HEK293 (cell line): ENCODE measurements around the gene SMARCD2.

ENCODE experiments used
- CTCF ChIA-PET: fragments of 350-600 bp; formaldehyde crosslinking; extraction: SDS; loops from one replicate; lab custom pipeline; 2021; ENCODE audit warnings: antibody characterized with exemption; lab: Yijun Ruan, JAX
- POLR2A ChIA-PET: fragments of 300-600 bp; formaldehyde crosslinking; extraction: SDS; loops from one replicate; lab custom pipeline; 2020; ENCODE audit warnings: antibody characterized with exemption, inconsistent platforms; lab: Yijun Ruan, JAX
- H3K27ac ChIP-seq: fragments of 200-500 bp; sonication (Bioruptor generic); 2 replicates; pipeline ENCODE4 v1.5.1; 2014; ENCODE audit warnings: low read depth, low read length, control low read depth, inconsistent platforms; ENCODE audit errors: extremely low read depth
- H3K36me3 ChIP-seq, 2 experiments: fragments of 200-500 bp in 1 of 2; sonication (Bioruptor generic) in 1 of 2; 1 replicate in 1 of 2; 2 replicates in 1 of 2; pipeline ENCODE4 v1.5.1; 2014 to 2017; ENCODE audit warnings: inconsistent platforms in 2 of 2, low read length in 2 of 2; ENCODE audit not compliant: control insufficient read depth in 2 of 2, insufficient read depth in 1 of 2
- H3K4me1 ChIP-seq: fragments of 200-500 bp; sonication (Bioruptor generic); 2 replicates; pipeline ENCODE4 v1.5.1; 2014; ENCODE audit warnings: mild to moderate bottlenecking, low read length, inconsistent platforms; ENCODE audit not compliant: control insufficient read depth, insufficient read depth
- H3K4me3 ChIP-seq: 2 replicates; pipeline ENCODE4 v1.5.1; 2011; ENCODE audit warnings: low read depth, mild to moderate bottlenecking, control low read depth, low read length, moderate library complexity
- H3K9me3 ChIP-seq: fragments of 200-500 bp; sonication (Bioruptor generic); 2 replicates; pipeline ENCODE4 v1.5.1; 2014; ENCODE audit warnings: low read depth, low read length, inconsistent platforms; ENCODE audit not compliant: control insufficient read depth, insufficient read depth
- GLIS1 ChIP-seq: fragments of 450-650 bp; formaldehyde crosslinking; IDR thresholded peaks from 2 replicates; pipeline ENCODE4 v1.5.1; 2016; ENCODE audit warnings: missing biosample characterization, missing genetic modification characterization
- KLF1 ChIP-seq: fragments of 450-650 bp; formaldehyde crosslinking; IDR thresholded peaks from 2 replicates; pipeline ENCODE4 v1.5.1; 2016; ENCODE audit warnings: missing biosample characterization, missing genetic modification characterization
- KLF9 ChIP-seq: fragments of 450-650 bp; formaldehyde crosslinking; IDR thresholded peaks from 2 replicates; pipeline ENCODE4 v1.5.1; 2016; ENCODE audit warnings: missing biosample characterization, missing genetic modification characterization, low read depth
- OSR2 ChIP-seq: fragments of 450-650 bp; formaldehyde crosslinking; IDR thresholded peaks from 2 replicates; pipeline ENCODE4 v1.5.1; 2016; ENCODE audit warnings: missing biosample characterization, missing genetic modification characterization
- PRDM1 ChIP-seq: fragments of 450-650 bp; formaldehyde crosslinking; IDR thresholded peaks from 2 replicates; pipeline ENCODE4; 2016; ENCODE audit warnings: missing biosample characterization, missing genetic modification characterization
- SP3 ChIP-seq: fragments of 450-650 bp; formaldehyde crosslinking; IDR thresholded peaks from 2 replicates; pipeline ENCODE4 v1.5.1; 2016; ENCODE audit warnings: missing biosample characterization, missing genetic modification characterization
- ZBTB17 ChIP-seq: fragments of 450-650 bp; formaldehyde crosslinking; IDR thresholded peaks from 2 replicates; pipeline ENCODE4 v1.5.1; 2016; ENCODE audit warnings: missing biosample characterization, missing genetic modification characterization
- ZFP3 ChIP-seq: fragments of 450-650 bp; formaldehyde crosslinking; IDR thresholded peaks from 2 replicates; pipeline ENCODE4 v1.5.1; 2016; ENCODE audit warnings: low read depth, missing biosample characterization, missing genetic modification characterization
- ZFP41 ChIP-seq: fragments of 450-650 bp; formaldehyde crosslinking; IDR thresholded peaks from 2 replicates; pipeline ENCODE4 v1.5.1; 2016; ENCODE audit warnings: missing biosample characterization, missing genetic modification characterization, borderline replicate concordance
- ZNF146 ChIP-seq: fragments of 450-650 bp; formaldehyde crosslinking; IDR thresholded peaks from 2 replicates; pipeline ENCODE4 v1.5.1; 2016; ENCODE audit warnings: missing biosample characterization, missing genetic modification characterization
- ZNF335 ChIP-seq: fragments of 450-650 bp; formaldehyde crosslinking; conservative IDR thresholded peaks from 2 replicates; pipeline ENCODE4 v1.5.1; 2016; ENCODE audit warnings: missing biosample characterization, missing genetic modification characterization
- ZNF366 ChIP-seq: fragments of 450-650 bp; formaldehyde crosslinking; conservative IDR thresholded peaks from 2 replicates; pipeline ENCODE4 v1.5.1; 2016; ENCODE audit warnings: missing biosample characterization, missing genetic modification characterization
- ZNF416 ChIP-seq: fragments of 450-650 bp; formaldehyde crosslinking; IDR thresholded peaks from 2 replicates; pipeline ENCODE4 v1.5.1; 2016; ENCODE audit warnings: missing biosample characterization, missing genetic modification characterization
- ZNF423 ChIP-seq: fragments of 450-650 bp; formaldehyde crosslinking; IDR thresholded peaks from 2 replicates; pipeline ENCODE4 v1.5.1; 2016; ENCODE audit warnings: missing biosample characterization, missing genetic modification characterization
- ZNF473 ChIP-seq: fragments of 450-650 bp; formaldehyde crosslinking; IDR thresholded peaks from 2 replicates; pipeline ENCODE4 v1.5.1; 2017; ENCODE audit warnings: missing biosample characterization, missing genetic modification characterization
- ZNF48 ChIP-seq: fragments of 450-650 bp; formaldehyde crosslinking; IDR thresholded peaks from 2 replicates; pipeline ENCODE4 v1.5.1; 2016; ENCODE audit warnings: missing biosample characterization, missing genetic modification characterization
- ZNF600 ChIP-seq: fragments of 450-650 bp; formaldehyde crosslinking; IDR thresholded peaks from 2 replicates; pipeline ENCODE4 v1.5.1; 2016; ENCODE audit warnings: missing biosample characterization, missing genetic modification characterization
- ZNF621 ChIP-seq: fragments of 450-650 bp; formaldehyde crosslinking; IDR thresholded peaks from 2 replicates; pipeline ENCODE4 v1.5.1; 2017; ENCODE audit warnings: missing biosample characterization, missing genetic modification characterization
- ZNF664 ChIP-seq: fragments of 450-650 bp; formaldehyde crosslinking; IDR thresholded peaks from 2 replicates; pipeline ENCODE4 v1.5.1; 2016; ENCODE audit warnings: missing biosample characterization, missing genetic modification characterization
- ZNF670 ChIP-seq: fragments of 450-650 bp; formaldehyde crosslinking; IDR thresholded peaks from 2 replicates; pipeline ENCODE4 v1.5.1; 2016; ENCODE audit warnings: missing biosample characterization, missing genetic modification characterization, low read depth
- ZNF76 ChIP-seq: fragments of 450-650 bp; formaldehyde crosslinking; IDR thresholded peaks from 2 replicates; pipeline ENCODE4; 2016; ENCODE audit warnings: low read depth, missing biosample characterization, missing genetic modification characterization, borderline replicate concordance
- ZNF768 ChIP-seq: fragments of 450-650 bp; formaldehyde crosslinking; IDR thresholded peaks from 2 replicates; pipeline ENCODE4 v1.5.1; 2018; ENCODE audit warnings: missing biosample characterization, mild to moderate bottlenecking, missing genetic modification characterization
- ZNF792 ChIP-seq: fragments of 450-650 bp; formaldehyde crosslinking; IDR thresholded peaks from 2 replicates; pipeline ENCODE4 v1.5.1; 2016; ENCODE audit warnings: missing biosample characterization, missing genetic modification characterization
- ZNF843 ChIP-seq: fragments of 450-650 bp; formaldehyde crosslinking; IDR thresholded peaks from 2 replicates; pipeline ENCODE4 v1.5.1; 2016; ENCODE audit warnings: missing biosample characterization, missing genetic modification characterization
- ZXDB ChIP-seq: fragments of 450-650 bp; formaldehyde crosslinking; IDR thresholded peaks from 2 replicates; pipeline ENCODE4 v1.5.1; 2016; ENCODE audit warnings: missing biosample characterization, missing genetic modification characterization
- TF ChIP-seq, protein P1 (sequence below): sonication (generic); formaldehyde crosslinking; IDR thresholded peaks from 2 replicates; pipeline ENCODE4 v1.8.1; 2022; ENCODE audit warnings: mild to moderate bottlenecking, moderate library complexity, missing genetic modification reagents
- TF ChIP-seq, protein P2 (sequence below): fragments of 450-650 bp; formaldehyde crosslinking; IDR thresholded peaks from 2 replicates; pipeline ENCODE4 v1.5.1; 2016; ENCODE audit warnings: missing biosample characterization, missing genetic modification characterization
- TF ChIP-seq, protein P3 (sequence below): fragments of 450-650 bp; formaldehyde crosslinking; IDR thresholded peaks from 2 replicates; pipeline ENCODE4 v1.5.1; 2016; ENCODE audit warnings: missing biosample characterization, missing genetic modification characterization
- TF ChIP-seq, protein P4 (sequence below): fragments of 450-650 bp; formaldehyde crosslinking; IDR thresholded peaks from 2 replicates; pipeline ENCODE4 v1.5.1; 2016; ENCODE audit warnings: missing biosample characterization, missing genetic modification characterization, borderline replicate concordance

The SMARCD2 gene

DNA sequence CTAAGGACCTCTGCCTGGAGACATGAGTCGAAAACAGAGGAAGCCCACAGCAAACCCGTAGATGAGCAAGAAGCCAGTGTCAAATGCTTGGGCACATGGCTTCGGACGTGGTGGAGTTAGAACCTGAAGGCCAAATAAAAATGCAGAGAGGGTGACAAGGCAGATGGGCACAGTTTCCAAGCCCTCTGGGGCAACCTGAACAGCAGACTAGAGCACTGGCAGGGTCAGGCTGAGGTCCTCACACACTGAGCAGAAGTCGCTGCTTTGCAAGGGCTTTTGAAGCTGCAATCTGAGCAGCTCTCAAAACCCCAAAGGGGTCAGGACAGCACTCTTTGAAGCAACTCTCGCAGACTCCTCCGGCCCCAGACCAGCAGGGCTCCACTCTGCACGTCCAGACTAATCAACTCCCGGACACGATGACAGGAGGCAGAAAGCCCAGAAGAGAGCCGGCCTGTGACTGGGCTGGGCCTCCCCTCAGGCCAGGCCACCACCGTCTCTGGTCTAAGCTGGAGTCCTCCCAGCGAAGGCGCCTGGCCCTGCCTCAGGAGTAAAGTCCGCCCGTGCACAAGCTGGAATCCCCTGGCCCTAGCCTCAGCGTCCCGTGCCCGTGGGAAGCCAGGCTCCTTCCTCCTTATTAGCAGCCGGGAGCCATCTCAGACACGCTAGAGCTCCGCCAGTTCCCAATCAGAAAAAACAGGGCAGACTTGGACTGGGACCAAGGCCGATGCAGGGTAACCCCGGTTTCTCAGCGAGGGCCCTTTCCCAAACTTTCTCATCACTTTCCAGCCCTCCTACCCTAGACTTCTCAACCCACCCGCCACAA lies 924 bp downstream of the SMARCD2 start:
- peak overlapping the region; percentile 97 for H3K27ac ChIP-seq
- no peaks in the 10 kb centered on the region for H3K9me3 ChIP-seq
- H3K36me3 ChIP-seq: peaks cover 6 to 20% of the 10 kb centered on the region in 2 experiments
- POLR2A ChIA-PET: interaction anchor here (0.6 to 6.5 kb wide), 4 partner anchors 12 to 99 kb away, joined by 3 to 65 read pairs (median 8); partner anchors contain the start of genes CCDC47, DDX42, FTSJ3 and PSMC5
- H3K4me3 ChIP-seq: peak overlapping the region; percentile 93
- CTCF ChIA-PET: interaction anchor here (0.7 to 1.8 kb wide), 4 partner anchors 9 to 144 kb away, joined by 3 to 7 read pairs (median 4); no protein-coding TSS in a partner anchor
- H3K4me1 ChIP-seq: peaks cover 20% of the 10 kb centered on the region
- TF ChIP-seq ZNF664 (tag by site-specific recombination) (no peak), ZNF48 (tag by site-specific recombination) (no peak), PRDM1 (peak; percentile 91), ZNF670 (no peak), ZNF600 (tag by site-specific recombination) (peak; percentile 57), ZNF768 (tag by site-specific recombination) (peak; percentile 27; the same call in 1 of the 2 replicates), ZNF843 (tag by site-specific recombination) (0 out of 2 replicates have a peak, but pooled peaks have one; percentile 13), ZNF366 (tag by site-specific recombination) (no peak), SP3 (tag by site-specific recombination) (no peak), ZXDB (peak; percentile 31; the same call in 1 of the 2 replicates), ZNF416 (tag by site-specific recombination) (no peak), ZFP3 (tag by site-specific recombination) (no peak), GLIS1 (tag by site-specific recombination) (no peak), ZNF423 (tag by site-specific recombination) (no peak), ZNF335 (peak; percentile 59), ZNF621 (tag by site-specific recombination) (no peak), KLF1 (tag by site-specific recombination) (no peak), ZNF473 (no peak), ZNF76 (tag by site-specific recombination) (peak; percentile 23), ZFP41 (tag by site-specific recombination) (no peak), KLF9 (tag by site-specific recombination) (0 out of 2 replicates have a peak, but pooled peaks have one; percentile 9), ZNF146 (tag by site-specific recombination) (no peak), ZNF792 (peak; percentile 71; the same call in 1 of the 2 replicates), ZBTB17 (tag by site-specific recombination) (peak; percentile 89), OSR2 (no peak)
- TF ChIP-seq, protein P1, sequence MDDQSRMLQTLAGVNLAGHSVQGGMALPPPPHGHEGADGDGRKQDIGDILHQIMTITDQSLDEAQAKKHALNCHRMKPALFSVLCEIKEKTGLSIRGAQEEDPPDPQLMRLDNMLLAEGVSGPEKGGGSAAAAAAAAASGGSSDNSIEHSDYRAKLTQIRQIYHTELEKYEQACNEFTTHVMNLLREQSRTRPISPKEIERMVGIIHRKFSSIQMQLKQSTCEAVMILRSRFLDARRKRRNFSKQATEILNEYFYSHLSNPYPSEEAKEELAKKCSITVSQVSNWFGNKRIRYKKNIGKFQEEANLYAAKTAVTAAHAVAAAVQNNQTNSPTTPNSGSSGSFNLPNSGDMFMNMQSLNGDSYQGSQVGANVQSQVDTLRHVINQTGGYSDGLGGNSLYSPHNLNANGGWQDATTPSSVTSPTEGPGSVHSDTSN (CRISPR knock-in tag): no peak
- TF ChIP-seq, protein P2, sequence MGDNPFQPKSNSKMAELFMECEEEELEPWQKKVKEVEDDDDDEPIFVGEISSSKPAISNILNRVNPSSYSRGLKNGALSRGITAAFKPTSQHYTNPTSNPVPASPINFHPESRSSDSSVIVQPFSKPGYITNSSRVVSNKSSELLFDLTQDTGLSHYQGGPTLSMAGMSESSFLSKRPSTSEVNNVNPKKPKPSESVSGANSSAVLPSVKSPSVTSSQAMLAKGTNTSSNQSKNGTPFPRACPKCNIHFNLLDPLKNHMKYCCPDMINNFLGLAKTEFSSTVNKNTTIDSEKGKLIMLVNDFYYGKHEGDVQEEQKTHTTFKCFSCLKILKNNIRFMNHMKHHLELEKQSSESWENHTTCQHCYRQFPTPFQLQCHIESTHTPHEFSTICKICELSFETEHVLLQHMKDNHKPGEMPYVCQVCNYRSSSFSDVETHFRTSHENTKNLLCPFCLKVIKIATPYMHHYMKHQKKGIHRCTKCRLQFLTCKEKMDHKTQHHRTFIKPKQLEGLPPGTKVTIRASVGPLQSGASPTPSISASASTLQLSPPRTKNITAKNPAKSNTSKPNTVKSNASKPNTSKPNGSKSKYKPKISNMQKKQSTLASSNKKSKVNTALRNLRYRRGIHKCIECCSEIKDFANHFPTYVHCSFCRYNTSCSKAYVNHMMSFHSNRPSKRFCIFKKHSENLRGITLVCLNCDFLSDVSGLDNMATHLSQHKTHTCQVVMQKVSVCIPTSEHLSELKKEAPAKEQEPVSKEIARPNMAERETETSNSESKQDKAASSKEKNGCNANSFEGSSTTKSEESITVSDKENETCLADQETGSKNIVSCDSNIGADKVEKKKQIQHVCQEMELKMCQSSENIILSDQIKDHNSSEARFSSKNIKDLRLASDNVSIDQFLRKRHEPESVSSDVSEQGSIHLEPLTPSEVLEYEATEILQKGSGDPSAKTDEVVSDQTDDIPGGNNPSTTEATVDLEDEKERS: no peak
- TF ChIP-seq, protein P3, sequence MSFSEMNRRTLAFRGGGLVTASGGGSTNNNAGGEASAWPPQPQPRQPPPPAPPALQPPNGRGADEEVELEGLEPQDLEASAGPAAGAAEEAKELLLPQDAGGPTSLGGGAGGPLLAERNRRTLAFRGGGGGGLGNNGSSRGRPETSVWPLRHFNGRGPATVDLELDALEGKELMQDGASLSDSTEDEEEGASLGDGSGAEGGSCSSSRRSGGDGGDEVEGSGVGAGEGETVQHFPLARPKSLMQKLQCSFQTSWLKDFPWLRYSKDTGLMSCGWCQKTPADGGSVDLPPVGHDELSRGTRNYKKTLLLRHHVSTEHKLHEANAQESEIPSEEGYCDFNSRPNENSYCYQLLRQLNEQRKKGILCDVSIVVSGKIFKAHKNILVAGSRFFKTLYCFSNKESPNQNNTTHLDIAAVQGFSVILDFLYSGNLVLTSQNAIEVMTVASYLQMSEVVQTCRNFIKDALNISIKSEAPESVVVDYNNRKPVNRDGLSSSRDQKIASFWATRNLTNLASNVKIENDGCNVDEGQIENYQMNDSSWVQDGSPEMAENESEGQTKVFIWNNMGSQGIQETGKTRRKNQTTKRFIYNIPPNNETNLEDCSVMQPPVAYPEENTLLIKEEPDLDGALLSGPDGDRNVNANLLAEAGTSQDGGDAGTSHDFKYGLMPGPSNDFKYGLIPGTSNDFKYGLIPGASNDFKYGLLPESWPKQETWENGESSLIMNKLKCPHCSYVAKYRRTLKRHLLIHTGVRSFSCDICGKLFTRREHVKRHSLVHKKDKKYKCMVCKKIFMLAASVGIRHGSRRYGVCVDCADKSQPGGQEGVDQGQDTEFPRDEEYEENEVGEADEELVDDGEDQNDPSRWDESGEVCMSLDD (tag by site-specific recombination): 0 out of 2 replicates have a peak, but pooled peaks have one; percentile 23
- TF ChIP-seq, protein P4, sequence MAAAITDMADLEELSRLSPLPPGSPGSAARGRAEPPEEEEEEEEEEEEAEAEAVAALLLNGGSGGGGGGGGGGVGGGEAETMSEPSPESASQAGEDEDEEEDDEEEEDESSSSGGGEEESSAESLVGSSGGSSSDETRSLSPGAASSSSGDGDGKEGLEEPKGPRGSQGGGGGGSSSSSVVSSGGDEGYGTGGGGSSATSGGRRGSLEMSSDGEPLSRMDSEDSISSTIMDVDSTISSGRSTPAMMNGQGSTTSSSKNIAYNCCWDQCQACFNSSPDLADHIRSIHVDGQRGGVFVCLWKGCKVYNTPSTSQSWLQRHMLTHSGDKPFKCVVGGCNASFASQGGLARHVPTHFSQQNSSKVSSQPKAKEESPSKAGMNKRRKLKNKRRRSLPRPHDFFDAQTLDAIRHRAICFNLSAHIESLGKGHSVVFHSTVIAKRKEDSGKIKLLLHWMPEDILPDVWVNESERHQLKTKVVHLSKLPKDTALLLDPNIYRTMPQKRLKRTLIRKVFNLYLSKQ (tag by site-specific recombination): no peak
